ENCODE data around the gene ATAD3B. TPM values are rescaled to one million over a fixed set of nuclear protein-coding genes. Genes with fewer than 3 reads are reported as not detected.

The ATAD3B gene
- total and polyA plus RNA-seq, 5 donors: 5.6 to 11.4 (median 8.3) TPM

DNA sequence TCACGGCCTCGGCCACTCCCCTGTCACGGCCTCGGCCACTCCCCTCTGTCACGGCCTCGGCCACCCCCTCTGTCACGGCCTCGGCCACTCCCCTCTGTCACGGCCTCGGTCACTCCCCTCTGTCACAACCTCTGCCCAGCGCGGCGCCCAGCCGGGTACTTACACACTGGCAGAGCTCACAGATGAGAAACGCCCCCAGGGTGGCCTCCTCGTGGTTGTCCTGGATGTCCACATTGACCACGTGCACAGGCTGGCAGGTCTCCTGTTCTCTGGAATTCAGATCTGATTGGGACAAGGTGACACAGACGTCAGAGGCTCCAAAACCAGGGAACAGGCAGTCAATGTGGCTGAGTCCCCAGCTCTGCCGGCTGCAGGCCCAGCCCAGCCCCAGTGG lies 72.1 kb downstream of the ATAD3B start:
- no peak overlapping the region for H3K4me3 ChIP-seq (ENCODE audit: low read length)
- H3K9me3 ChIP-seq (ENCODE audit: control insufficient read depth, low read length): no peaks in the 10 kb centered on the region
- H3K27ac ChIP-seq (ENCODE audit: low read length): peak overlapping the region; percentile 9
- WGBS: 66% methylated on average over 19 of the region's 19 CpGs
- peaks cover 5% of the 10 kb centered on the region for H3K4me1 ChIP-seq (ENCODE audit: control insufficient read depth, insufficient read depth, low read length)
- peak; percentile 58 to 66 for ATAC-seq
- no peaks in the 10 kb centered on the region for H3K27me3 ChIP-seq (ENCODE audit: control insufficient read depth, insufficient read depth)
- DNase-seq: peak; percentile 76 to 92 (median 90)
- intact Hi-C loops (cut with DNase I): no loop called here

DNA sequence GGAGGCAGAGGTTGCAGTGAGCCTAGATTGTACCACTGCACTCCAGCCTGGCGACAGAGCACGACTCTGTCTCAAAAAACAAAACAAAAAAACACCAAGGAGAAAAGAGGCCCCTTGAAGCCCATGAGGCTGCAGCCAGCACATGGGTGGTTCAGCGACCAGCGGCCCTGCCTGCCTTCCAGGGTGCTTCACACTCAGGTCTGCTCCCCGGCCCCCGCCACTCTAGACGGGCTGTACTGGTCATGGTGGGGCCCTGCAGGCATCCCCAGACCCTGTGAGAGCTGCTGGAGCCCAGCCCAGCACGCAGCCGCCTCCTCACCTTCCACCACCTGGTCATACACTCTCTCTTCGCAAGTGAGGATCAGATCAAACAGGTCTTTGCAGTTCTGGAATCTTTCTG lies 73.0 kb downstream of the ATAD3B start:
- Histone ChIP-seq H3K9me3 (ENCODE audit: control insufficient read depth, low read length) (no peaks in the 10 kb centered on the region), H3K27ac (ENCODE audit: low read length) (no peak overlapping the region), H3K4me3 (ENCODE audit: low read length) (no peak overlapping the region), H3K27me3 (ENCODE audit: control insufficient read depth, insufficient read depth) (no peaks in the 10 kb centered on the region), H3K4me1 (ENCODE audit: control insufficient read depth, insufficient read depth, low read length) (peaks cover 3% of the 10 kb centered on the region)
- 88% methylated on average over 10 of the region's 10 CpGs for WGBS
- DNase-seq (no peak), ATAC-seq (no peak)
- intact Hi-C loops (cut with DNase I): no loop called here

Other genes starting within 250 kb of the ATAD3B start
- gene SDF4, start 239.8 kb upstream of the ATAD3B start, total RNA-seq: 100 to 1,000 TPM; 156 to 215 (median 168) TPM
- gene SDF4, start 239.8 kb upstream of the ATAD3B start, polyA plus RNA-seq: 165 TPM
- 10 to 100 TPM; 10.2 to 13.3 (median 12.0) TPM for gene B3GALT6, start 239.5 kb upstream of the ATAD3B start, total RNA-seq
- gene B3GALT6, start 239.5 kb upstream of the ATAD3B start, polyA plus RNA-seq: 9.1 TPM
- gene C1QTNF12, start 225.0 kb upstream of the ATAD3B start, total RNA-seq: 1 to 10 TPM in 2 of 4 donors, under 1 TPM in 1, not detected in 1; 0.94 to 2.4 (median 1.1) TPM
- gene C1QTNF12, start 225.0 kb upstream of the ATAD3B start, polyA plus RNA-seq: 0.36 TPM
- gene UBE2J2, start 197.9 kb upstream of the ATAD3B start, total RNA-seq: 10 to 100 TPM; 34.9 to 41.2 (median 37.1) TPM
- 38.4 TPM for gene UBE2J2, start 197.9 kb upstream of the ATAD3B start, polyA plus RNA-seq
- gene SCNN1D, start 191.3 kb upstream of the ATAD3B start, total RNA-seq: 1 to 10 TPM; 2.7 to 6.2 (median 4.8) TPM
- gene SCNN1D, start 191.3 kb upstream of the ATAD3B start, polyA plus RNA-seq: 3.4 TPM
- gene ACAP3, start 163.8 kb upstream of the ATAD3B start, total RNA-seq: 10 to 100 TPM; 33.1 to 61.8 (median 42.8) TPM
- 37.4 TPM for gene ACAP3, start 163.8 kb upstream of the ATAD3B start, polyA plus RNA-seq
- 10 to 100 TPM; 11.3 to 14.1 (median 12.5) TPM for gene PUSL1, start 163.2 kb upstream of the ATAD3B start, total RNA-seq
- 13.1 TPM for gene PUSL1, start 163.2 kb upstream of the ATAD3B start, polyA plus RNA-seq
- 10 to 100 TPM; 53.1 to 61.7 (median 58.7) TPM for gene INTS11, start 147.1 kb upstream of the ATAD3B start, total RNA-seq
- 70.3 TPM for gene INTS11, start 147.1 kb upstream of the ATAD3B start, polyA plus RNA-seq
- gene CPTP, start 147.0 kb upstream of the ATAD3B start, total RNA-seq: 10 to 100 TPM; 24.0 to 29.0 (median 27.0) TPM
- gene CPTP, start 147.0 kb upstream of the ATAD3B start, polyA plus RNA-seq: 53.9 TPM
- gene TAS1R3, start 140.5 kb upstream of the ATAD3B start, total RNA-seq: under 1 TPM; 0.33 to 0.51 (median 0.38) TPM
- gene TAS1R3, start 140.5 kb upstream of the ATAD3B start, polyA plus RNA-seq: 0.66 TPM
- gene DVL1, start 122.3 kb upstream of the ATAD3B start, total RNA-seq: 10 to 100 TPM; 64.4 to 87.4 (median 66.3) TPM
- 70.0 TPM for gene DVL1, start 122.3 kb upstream of the ATAD3B start, polyA plus RNA-seq
- 10 to 100 TPM; 21.9 to 38.8 (median 36.3) TPM for gene MXRA8, start 113.2 kb upstream of the ATAD3B start, total RNA-seq
- 39.5 TPM for gene MXRA8, start 113.2 kb upstream of the ATAD3B start, polyA plus RNA-seq
- gene AURKAIP1, start 96.6 kb upstream of the ATAD3B start, total RNA-seq: 100 to 1,000 TPM; 175 to 210 (median 188) TPM
- gene AURKAIP1, start 96.6 kb upstream of the ATAD3B start, polyA plus RNA-seq: 331 TPM
- gene CCNL2, start 72.4 kb upstream of the ATAD3B start, total RNA-seq: 10 to 100 TPM; 61.2 to 83.1 (median 67.2) TPM
- gene CCNL2, start 72.4 kb upstream of the ATAD3B start, polyA plus RNA-seq: 81.7 TPM
- 100 to 1,000 TPM; 121 to 144 (median 132) TPM for gene MRPL20, start 64.5 kb upstream of the ATAD3B start, total RNA-seq
- 190 TPM for gene MRPL20, start 64.5 kb upstream of the ATAD3B start, polyA plus RNA-seq
- 1 to 10 TPM; 1.6 to 3.6 (median 2.9) TPM for gene ANKRD65, start 50.5 kb upstream of the ATAD3B start, total RNA-seq
- 4.5 TPM for gene ANKRD65, start 50.5 kb upstream of the ATAD3B start, polyA plus RNA-seq
- 10 to 100 TPM; 25.0 to 38.6 (median 25.6) TPM for gene VWA1, start 36.1 kb upstream of the ATAD3B start, total RNA-seq
- gene VWA1, start 36.1 kb upstream of the ATAD3B start, polyA plus RNA-seq: 17.3 TPM
- gene ATAD3C, start 22.1 kb upstream of the ATAD3B start, total RNA-seq: 1 to 10 TPM; 1.3 to 3.4 (median 2.2) TPM
- gene ATAD3C, start 22.1 kb upstream of the ATAD3B start, polyA plus RNA-seq: 0.52 TPM
- gene ATAD3A, start 40.4 kb downstream of the ATAD3B start, total RNA-seq: 10 to 100 TPM; 13.6 to 20.1 (median 15.7) TPM
- gene ATAD3A, start 40.4 kb downstream of the ATAD3B start, polyA plus RNA-seq: 16.7 TPM
- gene TMEM240, start 68.9 kb downstream of the ATAD3B start, total RNA-seq: 1 to 10 TPM; 7.3 to 9.3 (median 7.9) TPM
- gene TMEM240, start 68.9 kb downstream of the ATAD3B start, polyA plus RNA-seq: 10.4 TPM
- gene SSU72, start 103.1 kb downstream of the ATAD3B start, total RNA-seq: 100 to 1,000 TPM; 112 to 115 (median 113) TPM
- gene SSU72, start 103.1 kb downstream of the ATAD3B start, polyA plus RNA-seq: 130 TPM
- gene FNDC10, start 128.4 kb downstream of the ATAD3B start, total RNA-seq: under 1 TPM; 0.47 to 0.97 (median 0.80) TPM
- 0.68 TPM for gene FNDC10, start 128.4 kb downstream of the ATAD3B start, polyA plus RNA-seq
- gene MIB2, start 143.7 kb downstream of the ATAD3B start, total RNA-seq: 10 to 100 TPM; 49.5 to 77.8 (median 65.5) TPM
- 52.5 TPM for gene MIB2, start 143.7 kb downstream of the ATAD3B start, polyA plus RNA-seq
- gene MMP23B, start 160.4 kb downstream of the ATAD3B start, total RNA-seq: 10 to 100 TPM; 18.7 to 22.4 (median 19.9) TPM
- gene MMP23B, start 160.4 kb downstream of the ATAD3B start, polyA plus RNA-seq: 15.8 TPM
- gene CDK11B, start 187.2 kb downstream of the ATAD3B start, total RNA-seq: 10 to 100 TPM; 18.8 to 20.6 (median 19.7) TPM
- 27.0 TPM for gene CDK11B, start 187.2 kb downstream of the ATAD3B start, polyA plus RNA-seq
- 10 to 100 TPM; 16.9 to 29.5 (median 26.2) TPM for gene SLC35E2B, start 221.0 kb downstream of the ATAD3B start, total RNA-seq
- 14.3 TPM for gene SLC35E2B, start 221.0 kb downstream of the ATAD3B start, polyA plus RNA-seq

Measured in right cardiac atrium (tissue), 5 donors.